Prostate gland (tissue), 2 donors: ENCODE data around the gene MBOAT1. TPM values are rescaled to one million over a fixed set of nuclear protein-coding genes. Genes with fewer than 3 reads are reported as not detected.

Experiments
- DNase-seq: peaks from one replicate; pipeline ENCODE4 v3.0.0-alpha.2; 2019; ENCODE audit warnings: low spot score
- H3K27ac ChIP-seq, 2 donors: fragments of 200-600 bp; sonication (generic); 2 replicates each; pipeline ENCODE4 v1.5.1; 2017 to 2019
- H3K27me3 ChIP-seq: fragments of 200-600 bp; sonication (generic); replicated peaks from 2 replicates; pipeline ENCODE4 v1.5.1; 2019; ENCODE audit not compliant: insufficient read depth
- H3K36me3 ChIP-seq, 2 donors: fragments of 200-600 bp; sonication (generic); 1 replicate in 1 of 2; 2 replicates in 1 of 2; pipeline versions ENCODE4 v1.5.1 to v1.8.1; 2017 to 2019
- H3K4me1 ChIP-seq: fragments of 200-600 bp; sonication (generic); replicated peaks from 2 replicates; pipeline ENCODE4 v1.5.1; 2019
- H3K4me3 ChIP-seq, 2 donors: fragments of 200-600 bp; sonication (generic); 2 replicates each; pipeline ENCODE4 v1.5.1; 2017 to 2019
- H3K9me3 ChIP-seq: fragments of 200-600 bp; sonication (generic); 2 replicates; pipeline ENCODE4 v1.5.1; 2017
- CTCF ChIP-seq, 4 experiments: fragments of 200-600 bp in 2 of 4; fragments of 450-650 bp in 2 of 4; sonication (generic) in 2 of 4; IDR thresholded peaks; 1 replicate in 3 of 4; 2 replicates in 1 of 4; pipeline ENCODE4 v1.5.1; 2016 to 2019; ENCODE audit warnings: antibody characterized with exemption in 4 of 4, mild to moderate bottlenecking in 2 of 4, moderate library complexity in 2 of 4
- POLR2A ChIP-seq: fragments of 450-650 bp; IDR thresholded peaks from one replicate; pipeline ENCODE4 v1.6.1; 2016; ENCODE audit warnings: antibody characterized with exemption, mild to moderate bottlenecking
- POLR2AphosphoS5 ChIP-seq: sonication (generic); formaldehyde crosslinking; IDR thresholded peaks from one replicate; pipeline ENCODE4 v1.6.1; 2017; ENCODE audit warnings: antibody characterized with exemption
- WGBS: methylation state at CpG from one replicate; pipeline ENCODE4 v1.1.5; 2018; 5-methylcytosine and 5-hydroxymethylcytosine counted together
- intact Hi-C: fragments of 100-400 bp; cut with DNase I; formaldehyde crosslinking; loops from one replicate; pipeline ENCODE4 v1.14.2; 2022
- total RNA-seq, 2 donors: library from RNA; depleted of rRNA; stranded (reverse); fragments of >200 nt; gene quantifications; one replicate each; pipeline ENCODE4 v1.1.0, GENCODE V29; 2016

MBOAT1 gene
- total RNA-seq, 2 donors from 2014 or later: 8.6 to 14.1 TPM

GRCh38 chr6:20227350-20227749 lies 15.1 kb upstream of the MBOAT1 start:
- WGBS: 91% methylated on average over 2 of the region's 2 CpGs
- no peaks in the 10 kb centered on the region for H3K9me3 ChIP-seq
- no peaks in the 10 kb centered on the region for H3K27me3 ChIP-seq
- intact Hi-C loops: no loop called here
- H3K4me1 ChIP-seq: no peaks in the 10 kb centered on the region
- TF ChIP-seq POLR2AphosphoS5: no peak
- TF ChIP-seq CTCF (IDR thresholded peaks at IDR 0.05): no peak
- TF ChIP-seq POLR2A: no peak
- no peak for DNase-seq
- no peaks in the 10 kb centered on the region for H3K36me3 ChIP-seq
- H3K4me3 ChIP-seq: no peak overlapping the region
- no peak overlapping the region for H3K27ac ChIP-seq

GRCh38 chr6:20223141-20223540 lies 10.9 kb upstream of the MBOAT1 start:
- Histone ChIP-seq H3K27ac (no peak overlapping the region), H3K4me1 (no peaks in the 10 kb centered on the region), H3K4me3 (no peak overlapping the region), H3K36me3 (no peaks in the 10 kb centered on the region), H3K9me3 (no peaks in the 10 kb centered on the region), H3K27me3 (no peaks in the 10 kb centered on the region)
- no peak for TF ChIP-seq CTCF (IDR thresholded peaks at IDR 0.05)
- no peak for TF ChIP-seq POLR2A
- no peak for TF ChIP-seq POLR2AphosphoS5
- DNase-seq: no peak
- intact Hi-C loops: no loop called here
- 96% methylated on average over 1 of the region's 1 CpG for WGBS

GRCh38 chr6:20221421-20221820 lies 9.2 kb upstream of the MBOAT1 start:
- Histone ChIP-seq H3K4me1 (no peaks in the 10 kb centered on the region), H3K4me3 (no peak overlapping the region), H3K36me3 (no peaks in the 10 kb centered on the region), H3K9me3 (no peaks in the 10 kb centered on the region), H3K27ac (no peak overlapping the region), H3K27me3 (no peaks in the 10 kb centered on the region)
- DNase-seq: no peak
- intact Hi-C loops: no loop called here
- TF ChIP-seq POLR2AphosphoS5 (no peak), CTCF (IDR thresholded peaks at IDR 0.05) (no peak), POLR2A (no peak)
- 73% methylated on average over 3 of the region's 3 CpGs for WGBS

GRCh38 chr6:20220359-20220758 lies 8.1 kb upstream of the MBOAT1 start:
- intact Hi-C loops: no loop called here
- Histone ChIP-seq H3K4me3 (no peak overlapping the region), H3K27ac (no peak overlapping the region), H3K4me1 (no peaks in the 10 kb centered on the region), H3K9me3 (no peaks in the 10 kb centered on the region), H3K27me3 (no peaks in the 10 kb centered on the region), H3K36me3 (no peaks in the 10 kb centered on the region)
- 61% methylated on average over 3 of the region's 3 CpGs for WGBS
- no peak for TF ChIP-seq POLR2AphosphoS5
- no peak for TF ChIP-seq CTCF (IDR thresholded peaks at IDR 0.05)
- no peak for TF ChIP-seq POLR2A
- DNase-seq: no peak

- Histone ChIP-seq H3K27me3 (no peaks in the 10 kb centered on the region), H3K4me1 (no peaks in the 10 kb centered on the region), H3K9me3 (no peaks in the 10 kb centered on the region), H3K4me3 (no peak overlapping the region), H3K27ac (no peak overlapping the region), H3K36me3 (no peaks in the 10 kb centered on the region)
- intact Hi-C loops: no loop called here
- no peak for TF ChIP-seq POLR2A
- no peak for TF ChIP-seq POLR2AphosphoS5
- no peak for TF ChIP-seq CTCF (IDR thresholded peaks at IDR 0.05)
- DNase-seq: no peak
- WGBS: 50% methylated on average over 2 of the region's 2 CpGs
These were observed 5.6 kb upstream of the MBOAT1 start for GRCh38 chr6:20217891-20218290.
